IMR-90 (cell line): Measurements from ENCODE around the gene TRIM10. TPM values are rescaled to one million over a fixed set of nuclear protein-coding genes. Genes with fewer than 3 reads are reported as not detected.

Experiments
- ATAC-seq: fragments of 200-7000 bp; cut with Tn5 transposase; 2 replicates; pipeline ENCODE4 v1.9.1; 2020; ENCODE audit warnings: low read depth, mild to moderate bottlenecking, moderate library complexity
- BruUV-seq: library from RNA; stranded (reverse); fragments of 400-500 nt; replicated peaks from 2 replicates; lab custom pipeline; 2021; lab: Mats Ljungman, UMichigan
- CTCF ChIA-PET: fragments of 300-600 bp; formaldehyde crosslinking; extraction: SDS; loops from one replicate; lab custom pipeline; 2021; ENCODE audit warnings: antibody characterized with exemption; lab: Yijun Ruan, JAX
- POLR2A ChIA-PET: fragments of 300-600 bp; sonication (Branson Sonifier 250); formaldehyde crosslinking; loops from one replicate; lab custom pipeline; 2022; ENCODE audit warnings: antibody characterized with exemption; ENCODE audit not compliant: unreplicated experiment; lab: Charles Lee
- DNase-seq: peaks from one replicate; pipeline ENCODE4 v3.0.0; 2013
- H2AFZ ChIP-seq: replicated peaks from 2 replicates; pipeline ENCODE3; 2013; ENCODE audit warnings: low read length, mild to moderate bottlenecking; ENCODE audit not compliant: poor library complexity
- H2AK5ac ChIP-seq: 2 replicates; pipeline ENCODE4 v1.6.1; 2013; ENCODE audit warnings: low read depth, low read length, inconsistent platforms
- H2AK9ac ChIP-seq: replicated peaks from 2 replicates; pipeline ENCODE3; 2013; ENCODE audit warnings: mild to moderate bottlenecking, low read depth, low read length, moderate library complexity; ENCODE audit not compliant: poor library complexity
- H2BK120ac ChIP-seq: 2 replicates; pipeline ENCODE4 v1.6.1; 2013; ENCODE audit warnings: low read depth, low read length, inconsistent platforms
- H2BK15ac ChIP-seq: 3 replicates; pipeline ENCODE4 v1.6.1; 2013; ENCODE audit warnings: low read depth, low read length, inconsistent platforms
- H2BK20ac ChIP-seq: 2 replicates; pipeline ENCODE4 v1.6.1; 2013; ENCODE audit warnings: low read depth, mild to moderate bottlenecking, inconsistent platforms, low read length, moderate library complexity
- H2BK5ac ChIP-seq: 2 replicates; pipeline ENCODE4 v1.6.1; 2013; ENCODE audit warnings: mild to moderate bottlenecking, low read depth, low read length, inconsistent platforms; ENCODE audit not compliant: poor library complexity, severe bottlenecking
- H3K14ac ChIP-seq: replicated peaks from 2 replicates; pipeline ENCODE4 v1.6.1; 2013; ENCODE audit warnings: low read depth, low read length, inconsistent platforms
- H3K18ac ChIP-seq: 2 replicates; pipeline ENCODE4 v1.6.1; 2013; ENCODE audit warnings: low read depth, low read length, control low read depth
- H3K23ac ChIP-seq: 2 replicates; pipeline ENCODE4 v1.6.1; 2013; ENCODE audit warnings: low read depth, low read length, inconsistent platforms
- H3K27ac ChIP-seq: 2 replicates; pipeline ENCODE4 v1.5.1; 2013; ENCODE audit warnings: mild to moderate bottlenecking, control low read depth, low read length; ENCODE audit not compliant: insufficient read depth
- H3K27me3 ChIP-seq: 2 replicates; pipeline ENCODE4 v1.6.1; 2013; ENCODE audit warnings: low read length; ENCODE audit not compliant: control insufficient read depth, insufficient read depth
- H3K36me3 ChIP-seq: 2 replicates; pipeline ENCODE4 v1.6.1; 2013; ENCODE audit warnings: low read length, mixed read lengths; ENCODE audit not compliant: control insufficient read depth, insufficient read depth
- H3K4ac ChIP-seq: 2 replicates; pipeline ENCODE4 v1.6.1; 2013; ENCODE audit warnings: low read depth, low read length, inconsistent platforms
- H3K4me1 ChIP-seq: 2 replicates; pipeline ENCODE4 v1.6.1; 2013; ENCODE audit warnings: low read length, mixed read lengths; ENCODE audit not compliant: control insufficient read depth, insufficient read depth
- H3K4me2 ChIP-seq: 2 replicates; pipeline ENCODE4 v1.6.1; 2013; ENCODE audit warnings: low read depth, mild to moderate bottlenecking, control low read depth, low read length, moderate library complexity
- H3K4me3 ChIP-seq: 2 replicates; pipeline ENCODE4 v1.5.1; 2013; ENCODE audit warnings: low read depth, mild to moderate bottlenecking, control low read depth, low read length, moderate library complexity; ENCODE audit not compliant: insufficient read depth
- H3K56ac ChIP-seq: 2 replicates; pipeline ENCODE4 v1.6.1; 2013; ENCODE audit warnings: low read length, inconsistent platforms; ENCODE audit not compliant: insufficient read depth; ENCODE audit errors: extremely low read depth
- H3K79me1 ChIP-seq, 2 experiments: 2 replicates each; pipeline ENCODE4 v1.6.1; 2013; ENCODE audit warnings: low read length in 2 of 2, inconsistent platforms in 1 of 2, low read depth in 1 of 2
- H3K9ac ChIP-seq: 2 replicates; pipeline ENCODE4 v1.6.1; 2013; ENCODE audit warnings: low read depth, low read length, control low read depth
- H3K9me1 ChIP-seq: 2 replicates; pipeline ENCODE4 v1.6.1; 2013; ENCODE audit warnings: low read length, inconsistent platforms; ENCODE audit not compliant: insufficient read depth
- H3K9me3 ChIP-seq: 2 replicates; pipeline ENCODE4 v1.6.1; 2013; ENCODE audit warnings: low read length; ENCODE audit not compliant: control insufficient read depth, insufficient read depth
- H4K20me1 ChIP-seq: 2 replicates; pipeline ENCODE4 v1.6.1; 2013; ENCODE audit warnings: low read length, inconsistent platforms; ENCODE audit not compliant: insufficient read depth
- H4K5ac ChIP-seq: 2 replicates; pipeline ENCODE4 v1.6.1; 2013; ENCODE audit warnings: mild to moderate bottlenecking, low read depth, low read length, control low read depth
- H4K8ac ChIP-seq, 2 experiments: 2 replicates each; pipeline ENCODE4 v1.6.1; 2013; ENCODE audit warnings: low read depth in 2 of 2, low read length in 2 of 2, control low read depth in 1 of 2, inconsistent platforms in 1 of 2
- H4K91ac ChIP-seq: 2 replicates; pipeline ENCODE4 v1.6.1; 2013; ENCODE audit warnings: low read depth, low read length, inconsistent platforms; ENCODE audit not compliant: insufficient read depth
- BHLHE40 ChIP-seq: fragments of 150-350 bp; IDR thresholded peaks from 2 replicates; pipeline ENCODE4 v1.6.1; 2016; ENCODE audit warnings: mild to moderate bottlenecking, low read depth, low read length
- CEBPB ChIP-seq: IDR thresholded peaks from 2 replicates; pipeline ENCODE4 v1.6.1; 2012; ENCODE audit warnings: low read depth, low read length, improper control_type of control experiment
- CHD1 ChIP-seq: IDR thresholded peaks from 2 replicates; pipeline ENCODE4 v1.6.1; 2012; ENCODE audit warnings: low read depth, low read length, improper control_type of control experiment
- FOS ChIP-seq: fragments of 150-350 bp; IDR thresholded peaks from 2 replicates; pipeline ENCODE4 v1.6.1; 2016; ENCODE audit warnings: low read depth, low read length
- MAFK ChIP-seq: IDR thresholded peaks from 2 replicates; pipeline ENCODE4 v1.6.1; 2012; ENCODE audit warnings: low read depth, low read length, improper control_type of control experiment
- MAZ ChIP-seq: IDR thresholded peaks from 2 replicates; pipeline ENCODE4 v1.6.1; 2012; ENCODE audit warnings: low read depth, mild to moderate bottlenecking, low read length, improper control_type of control experiment, moderate library complexity, borderline replicate concordance
- MXI1 ChIP-seq: IDR thresholded peaks from 2 replicates; pipeline ENCODE4 v1.6.1; 2012; ENCODE audit warnings: low read depth, mild to moderate bottlenecking, low read length, moderate library complexity, borderline replicate concordance
- NFE2L2 ChIP-seq: fragments of 150-350 bp; IDR thresholded peaks from 2 replicates; pipeline ENCODE4 v1.6.1; 2016; ENCODE audit warnings: low read depth, mild to moderate bottlenecking, low read length
- POLR2A ChIP-seq: IDR thresholded peaks from 2 replicates; pipeline ENCODE4 v1.6.1; 2012; ENCODE audit warnings: mild to moderate bottlenecking, low read depth, low read length
- RAD21 ChIP-seq: IDR thresholded peaks from 2 replicates; pipeline ENCODE4 v1.6.1; 2012; ENCODE audit warnings: low read length, improper control_type of control experiment
- RCOR1 ChIP-seq: IDR thresholded peaks from 2 replicates; pipeline ENCODE4 v1.6.1; 2012; ENCODE audit warnings: mild to moderate bottlenecking, low read length, improper control_type of control experiment; ENCODE audit not compliant: insufficient replicate concordance
- RFX5 ChIP-seq: IDR thresholded peaks from 2 replicates; pipeline ENCODE4 v1.8.0; 2012; ENCODE audit warnings: low read depth, mild to moderate bottlenecking, low read length, moderate library complexity
- SMC3 ChIP-seq: fragments of 150-350 bp; IDR thresholded peaks from 2 replicates; pipeline ENCODE4 v1.6.1; 2016; ENCODE audit warnings: low read depth, mild to moderate bottlenecking, antibody characterized with exemption, low read length, moderate library complexity
- USF2 ChIP-seq: fragments of 150-350 bp; IDR thresholded peaks from 2 replicates; pipeline ENCODE4 v1.6.1; 2017; ENCODE audit warnings: mild to moderate bottlenecking, antibody characterized with exemption, low read length, low read depth
- WGBS, 2 experiments: methylation state at CpG; one replicate each; pipeline versions ENCODE4 v1.1.5 to v1.1.7; 2013; ENCODE audit warnings: missing lambda C conversion rate in 2 of 2; ENCODE audit not compliant: insufficient read length in 1 of 2; ENCODE audit errors: extremely low coverage in 2 of 2; 5-methylcytosine and 5-hydroxymethylcytosine counted together
- dilution Hi-C: fragments of 300-500 bp; cut with HindIII; formaldehyde crosslinking; loops from one replicate; pipeline ENCODE4 v1.14.3; 2018; ENCODE audit warnings: low sequenced_read_pairs; ENCODE audit not compliant: unreplicated experiment
- in situ Hi-C: fragments of 300-500 bp; cut with MboI; formaldehyde crosslinking; loops from 3 replicates; pipeline ENCODE4 v1.14.3; 2019; ENCODE audit warnings: low sequenced_read_pairs, inconsistent platforms, mixed read lengths
- intact Hi-C: fragments of 100-400 bp; cut with micrococcal nuclease; formaldehyde crosslinking; loops from 2 replicates; pipeline ENCODE4 v1.10.0; 2022
- polyA plus RNA-seq, 3 experiments: library from polyadenylated mRNA; depleted of rRNA; stranded (reverse); fragments of >200 nt; gene quantifications; 2 replicates each; pipeline ENCODE4 v1.2.3, GENCODE V29; 2012; ENCODE audit warnings: low replicate concordance in 1 of 3
- total RNA-seq: library from RNA; depleted of rRNA; stranded (reverse); fragments of >200 nt; gene quantifications from 2 replicates; pipeline ENCODE4 v1.2.3, GENCODE V29; 2012
- TF ChIP-seq, protein P1 (sequence below): fragments of 150-350 bp; IDR thresholded peaks from 2 replicates; pipeline ENCODE4 v1.6.1; 2016; ENCODE audit warnings: low read depth, mild to moderate bottlenecking, low read length, moderate library complexity, borderline replicate concordance

Gene TRIM10
- total and polyA plus RNA-seq, 2 of the 4 experiments (the other 2 are of a cell fraction) = not detected

DNA sequence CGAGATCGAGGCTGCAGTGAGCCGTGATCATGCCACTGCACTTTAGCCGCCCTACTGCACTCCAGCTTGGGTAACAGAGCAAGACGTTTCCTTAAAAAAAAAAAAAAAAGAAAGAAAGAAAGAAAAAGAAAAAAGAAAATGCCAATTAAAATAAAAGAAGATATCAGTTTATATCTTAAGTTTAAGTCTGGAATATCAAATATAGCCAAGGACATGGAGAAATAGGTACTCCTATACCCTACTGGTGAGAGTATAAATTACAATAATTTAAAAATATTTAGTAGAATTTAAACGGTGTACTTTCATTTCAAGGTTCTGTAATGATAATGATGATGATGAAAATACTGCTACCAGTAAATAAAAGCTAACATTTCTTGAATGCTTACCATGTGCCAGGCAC, 44.3 kb downstream of the TRIM10 start:
- H3K79me1 ChIP-seq = no peaks in the 10 kb centered on the region
- no peak overlapping the region for H3K27ac ChIP-seq
- no peaks in the 10 kb centered on the region for H4K20me1 ChIP-seq
- H3K4me2 ChIP-seq = no peak overlapping the region
- CTCF ChIA-PET = no interaction called here
- no peak overlapping the region for H2AK9ac ChIP-seq
- no peak overlapping the region for H3K4ac ChIP-seq
- dilution Hi-C loops = no loop called here
- H4K8ac ChIP-seq = no peak overlapping the region
- no peak overlapping the region for H2AFZ ChIP-seq
- ATAC-seq (no peak), DNase-seq (no peak)
- no peak overlapping the region for H3K56ac ChIP-seq
- H2BK20ac ChIP-seq = no peak overlapping the region
- in situ Hi-C loops = no loop called here
- no peak overlapping the region for H2BK5ac ChIP-seq
- H2BK15ac ChIP-seq = no peak overlapping the region
- H3K18ac ChIP-seq = no peak overlapping the region
- H3K9ac ChIP-seq = no peak overlapping the region
- no peak overlapping the region for H4K91ac ChIP-seq
- TF ChIP-seq CHD1 (no peak), MAFK (no peak), RFX5 (no peak), USF2 (no peak), FOS (no peak), CEBPB (no peak), NFE2L2 (no peak), MXI1 (no peak), POLR2A (no peak), SMC3 (no peak), RAD21 (no peak), BHLHE40 (no peak), RCOR1 (no peak), MAZ (no peak)
- TF ChIP-seq, protein P1, sequence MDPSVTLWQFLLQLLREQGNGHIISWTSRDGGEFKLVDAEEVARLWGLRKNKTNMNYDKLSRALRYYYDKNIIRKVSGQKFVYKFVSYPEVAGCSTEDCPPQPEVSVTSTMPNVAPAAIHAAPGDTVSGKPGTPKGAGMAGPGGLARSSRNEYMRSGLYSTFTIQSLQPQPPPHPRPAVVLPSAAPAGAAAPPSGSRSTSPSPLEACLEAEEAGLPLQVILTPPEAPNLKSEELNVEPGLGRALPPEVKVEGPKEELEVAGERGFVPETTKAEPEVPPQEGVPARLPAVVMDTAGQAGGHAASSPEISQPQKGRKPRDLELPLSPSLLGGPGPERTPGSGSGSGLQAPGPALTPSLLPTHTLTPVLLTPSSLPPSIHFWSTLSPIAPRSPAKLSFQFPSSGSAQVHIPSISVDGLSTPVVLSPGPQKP = no peak
- no CpG with 5 or more reads among the region's 6 CpGs for WGBS, 2 experiments
- peaks cover 2% of the 10 kb centered on the region; the same call in 1 of the 2 replicates for H3K4me1 ChIP-seq
- H2BK120ac ChIP-seq = no peak overlapping the region
- POLR2A ChIA-PET = no interaction called here
- H3K36me3 ChIP-seq = no peaks in the 10 kb centered on the region
- intact Hi-C loops = no loop called here
- H2AK5ac ChIP-seq = no peak overlapping the region
- H3K4me3 ChIP-seq = no peak overlapping the region
- no peaks in the 10 kb centered on the region for H3K9me1 ChIP-seq
- peaks cover 26% of the 10 kb centered on the region for H3K27me3 ChIP-seq
- no peaks in the 10 kb centered on the region for H3K9me3 ChIP-seq
- H3K14ac ChIP-seq = no peak overlapping the region
- no peak overlapping the region for H4K5ac ChIP-seq
- H3K23ac ChIP-seq = no peak overlapping the region
- BruUV-seq = no TSS peak
